GM12878 (cell line): ENCODE data around the gene TMA16. TPM values are rescaled to one million over a fixed set of nuclear protein-coding genes. Genes with fewer than 3 reads are reported as not detected.

ENCODE experiments used
- ATAC-seq: fragments of 200-7000 bp; cut with Tn5 transposase; 3 replicates; pipeline ENCODE4 v1.9.1; 2020; ENCODE audit warnings: mild to moderate bottlenecking, moderate library complexity
- BruUV-seq: library from RNA; stranded (reverse); fragments of 400-500 nt; replicated peaks from 2 replicates; lab custom pipeline; 2021; lab: Mats Ljungman, UMichigan
- CTCF ChIA-PET: fragments of 300-600 bp; sonication (Branson Sonifier 250); formaldehyde crosslinking; extraction: SDS; loops from one replicate; lab custom pipeline; 2021; ENCODE audit warnings: inconsistent platforms; lab: Yijun Ruan, JAX
- POLR2A ChIA-PET: fragments of 350-600 bp; formaldehyde crosslinking; extraction: SDS; loops from one replicate; lab custom pipeline; 2021; ENCODE audit warnings: inconsistent platforms; lab: Charles Lee
- RAD21 ChIA-PET: fragments of 300-600 bp; sonication (Branson Sonifier 250); formaldehyde crosslinking; loops from one replicate; lab custom pipeline; 2023; ENCODE audit warnings: antibody characterized with exemption; ENCODE audit not compliant: unreplicated experiment; lab: Charles Lee
- SMC1A ChIA-PET: fragments of 300-600 bp; sonication (Branson Sonifier 250); formaldehyde crosslinking; loops from one replicate; lab custom pipeline; 2023; ENCODE audit not compliant: unreplicated experiment, uncharacterized antibody; lab: Charles Lee
- DNase-seq: peaks from one replicate; pipeline ENCODE4 v3.0.0-alpha.2; 2011; ENCODE audit warnings: low read depth, low spot score
- FAIRE-seq: peaks from 3 replicates; lab custom pipeline; 2011; peaks lifted over from hg19 to GRCh38; lab: Jason Lieb, UNC
- H2AFZ ChIP-seq: 2 replicates; pipeline ENCODE4 v1.6.0; 2011; ENCODE audit warnings: low read depth, low read length, control low read depth; ENCODE audit not compliant: control insufficient read depth
- H3K27ac ChIP-seq: 2 replicates; pipeline ENCODE4 v1.5.1; 2011; ENCODE audit warnings: control low read depth; ENCODE audit not compliant: control insufficient read depth, insufficient read depth
- H3K27me3 ChIP-seq, 2 experiments: replicated peaks in 1 of 2; 2 replicates each; pipeline versions ENCODE4 v1.6.0 to v1.6.1; 2011; ENCODE audit warnings: low read length in 1 of 2; ENCODE audit not compliant: control insufficient read depth in 2 of 2, insufficient read depth in 2 of 2
- H3K36me3 ChIP-seq, 2 experiments: 2 replicates each; pipeline ENCODE4 v1.5.1; 2011; ENCODE audit warnings: low read length in 1 of 2; ENCODE audit not compliant: control insufficient read depth in 2 of 2, insufficient read depth in 2 of 2
- H3K4me1 ChIP-seq: 2 replicates; pipeline ENCODE4 v1.6.1; 2011; ENCODE audit warnings: mild to moderate bottlenecking, low read length, moderate library complexity, mixed read lengths; ENCODE audit not compliant: control insufficient read depth, insufficient read depth
- H3K4me2 ChIP-seq: 2 replicates; pipeline ENCODE4 v1.6.0; 2011; ENCODE audit warnings: control low read depth; ENCODE audit not compliant: control insufficient read depth, insufficient read depth
- H3K4me3 ChIP-seq: fragments of 200-600 bp; sonication (generic); 2 replicates; pipeline ENCODE4 v1.5.1; 2016
- H3K79me2 ChIP-seq: 2 replicates; pipeline ENCODE4 v1.6.0; 2011; ENCODE audit warnings: low read length; ENCODE audit not compliant: control insufficient read depth, insufficient read depth
- H3K9ac ChIP-seq: 2 replicates; pipeline ENCODE4 v1.8.0; 2011; ENCODE audit warnings: low read length, control low read depth, mixed read lengths; ENCODE audit not compliant: control insufficient read depth, insufficient read depth
- H3K9me3 ChIP-seq: replicated peaks from 3 replicates; pipeline ENCODE4 v1.5.1; 2011; ENCODE audit warnings: mild to moderate bottlenecking, low read length; ENCODE audit not compliant: control insufficient read depth, insufficient read depth
- H4K20me1 ChIP-seq: 2 replicates; pipeline ENCODE4 v1.6.0; 2011; ENCODE audit not compliant: control insufficient read depth, insufficient read depth
- RAD21 ChIP-seq: IDR thresholded peaks from 2 replicates; pipeline ENCODE4 v1.6.1; 2011; ENCODE audit warnings: mild to moderate bottlenecking, low read depth, low read length, moderate library complexity; ENCODE audit not compliant: insufficient read depth
- SMC3 ChIP-seq: IDR thresholded peaks from 2 replicates; pipeline ENCODE4 v1.6.1; 2011; ENCODE audit warnings: low read length, improper control_type of control experiment, borderline replicate concordance
- WGBS: methylation state at CpG from one replicate; pipeline ENCODE4 v1.1.6; 2016; ENCODE audit warnings: low lambda C conversion rate; ENCODE audit not compliant: insufficient replicate concordance, insufficient coverage; ENCODE audit errors: missing lambda C conversion rate; 5-methylcytosine and 5-hydroxymethylcytosine counted together
- in situ Hi-C: fragments of 300-500 bp; cut with MboI; formaldehyde crosslinking; loops from 9 replicates; pipeline ENCODE4 v1.14.3; 2018; ENCODE audit warnings: mixed read lengths
- intact Hi-C: fragments of 100-400 bp; cut with micrococcal nuclease; formaldehyde crosslinking; loops from one replicate; pipeline ENCODE4 v1.14.2; 2022; ENCODE audit not compliant: unreplicated experiment
- polyA plus RNA-seq, 11 experiments: library from polyadenylated mRNA; depleted of rRNA in 4 of 11; unstranded in 6 of 11; stranded (reverse) in 5 of 11; fragments of >200 nt; fragmentation: Nextera tagmentation in 4 of 11; fragmentation: Illumina TruSeq in 1 of 11; extraction: Ambion mirVana in 4 of 11; extraction: Trizol in 1 of 11; gene quantifications; 1 replicate in 1 of 11; 2 replicates in 10 of 11; pipeline versions ENCODE4 v1.2.1 to v1.2.3, GENCODE V29; 2011 to 2016; ENCODE audit warnings: inconsistent platforms in 2 of 11, missing spikeins in 2 of 11, low read depth in 1 of 11
- total RNA-seq, 4 experiments: library from RNA; depleted of rRNA in 3 of 4; stranded (reverse); fragments of >200 nt in 3 of 4; fragmentation: Illumina TruSeq in 1 of 4; extraction: Trizol in 1 of 4; gene quantifications; 2 replicates each; pipeline versions ENCODE4 v1.2.1 to v1.2.3, GENCODE V29; 2013 to 2021
- TF ChIP-seq, protein P1 (sequence below): fragments of 450-650 bp; IDR thresholded peaks from 2 replicates; pipeline ENCODE4 v1.6.1; 2016; ENCODE audit warnings: mild to moderate bottlenecking
- TF ChIP-seq, protein P2 (sequence below), 3 experiments: IDR thresholded peaks in 2 of 3; conservative IDR thresholded peaks in 1 of 3; 2 replicates each; pipeline ENCODE4 v1.5.1; 2011; ENCODE audit warnings: low read depth in 3 of 3, low read length in 3 of 3, mild to moderate bottlenecking in 3 of 3, control low read depth in 2 of 3, moderate library complexity in 2 of 3, inconsistent platforms in 1 of 3, mixed read lengths in 1 of 3; ENCODE audit not compliant: control insufficient read depth in 2 of 3, insufficient read depth in 1 of 3; ENCODE audit errors: extremely low read depth in 1 of 3

The TMA16 gene
- total and polyA plus RNA-seq, 10 of the 15 experiments (the other 5 are each of a cell fraction or from before 2014, with no cell fraction given), result 37.9 to 91.0 (median 55.8) TPM

DNA sequence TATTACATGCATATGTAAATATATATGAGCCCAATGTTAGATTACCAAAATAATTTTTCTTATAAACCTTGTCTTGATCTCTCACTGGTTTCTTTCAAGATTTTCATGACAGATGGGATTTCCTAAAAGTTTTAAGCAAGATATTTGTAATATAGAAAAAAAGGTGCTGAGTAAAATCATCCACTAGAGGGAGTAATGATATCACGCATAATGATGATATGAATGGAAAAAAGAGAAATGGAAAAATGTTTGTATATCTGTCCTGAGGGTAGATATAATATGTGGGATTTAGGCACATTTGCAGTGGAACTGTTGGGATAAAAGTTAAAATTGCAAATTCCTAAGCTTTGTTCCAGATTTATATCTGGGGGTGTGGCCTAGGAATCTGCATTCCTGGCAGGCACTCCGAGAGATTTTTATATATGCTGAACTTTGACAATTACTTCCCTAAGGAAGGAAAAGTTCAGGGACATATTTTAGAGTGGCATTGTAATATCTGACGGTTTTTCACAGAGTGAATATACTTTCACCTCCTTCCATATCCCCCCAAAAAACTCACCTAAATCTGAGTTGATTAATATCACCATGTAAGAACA, 60.5 kb downstream of the TMA16 start:
- POLR2A ChIA-PET, result interaction anchor here (1.6 to 1.8 kb wide), 2 partner anchors 118 to 199 kb away, joined by 5 to 6 read pairs; no protein-coding TSS in a partner anchor
- Histone ChIP-seq H3K4me3 (no peak overlapping the region), H3K36me3 (no peaks in the 10 kb centered on the region), H3K79me2 (no peaks in the 10 kb centered on the region), H3K9me3 (no peaks in the 10 kb centered on the region), H3K4me1 (peaks cover 18% of the 10 kb centered on the region), H3K4me2 (no peak overlapping the region), H4K20me1 (no peaks in the 10 kb centered on the region), H3K9ac (no peak overlapping the region), H3K27ac (no peak overlapping the region), H3K27me3 (no peaks in the 10 kb centered on the region), H2AFZ (no peak overlapping the region)
- DNase-seq, result no peak
- intact Hi-C loops (loop anchor here (1.0 to 10.0 kb wide), 4 partner anchors 126 to 1177 kb away; no protein-coding TSS in a partner anchor), in situ Hi-C loops (loop anchor here (5.0 to 10.0 kb wide), 4 partner anchors 112 to 1180 kb away; no protein-coding TSS in a partner anchor)
- FAIRE-seq, result no peak
- no TSS peak for BruUV-seq
- WGBS, result 17% methylated on average over 3 of the region's 3 CpGs
- RAD21 ChIA-PET, result interaction anchor here (0.7 to 12.0 kb wide), 13 partner anchors 8 to 1176 kb away, joined by 3 to 247 read pairs (median 14); no protein-coding TSS in a partner anchor
- no peak for ATAC-seq
- TF ChIP-seq RAD21 (peak; percentile 72), SMC3 (peak; percentile 78)
- TF ChIP-seq, protein P1, sequence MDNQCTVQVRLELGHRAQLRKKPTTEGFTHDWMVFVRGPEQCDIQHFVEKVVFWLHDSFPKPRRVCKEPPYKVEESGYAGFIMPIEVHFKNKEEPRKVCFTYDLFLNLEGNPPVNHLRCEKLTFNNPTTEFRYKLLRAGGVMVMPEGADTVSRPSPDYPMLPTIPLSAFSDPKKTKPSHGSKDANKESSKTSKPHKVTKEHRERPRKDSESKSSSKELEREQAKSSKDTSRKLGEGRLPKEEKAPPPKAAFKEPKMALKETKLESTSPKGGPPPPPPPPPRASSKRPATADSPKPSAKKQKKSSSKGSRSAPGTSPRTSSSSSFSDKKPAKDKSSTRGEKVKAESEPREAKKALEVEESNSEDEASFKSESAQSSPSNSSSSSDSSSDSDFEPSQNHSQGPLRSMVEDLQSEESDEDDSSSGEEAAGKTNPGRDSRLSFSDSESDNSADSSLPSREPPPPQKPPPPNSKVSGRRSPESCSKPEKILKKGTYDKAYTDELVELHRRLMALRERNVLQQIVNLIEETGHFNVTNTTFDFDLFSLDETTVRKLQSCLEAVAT, result no peak
- TF ChIP-seq, protein P2, sequence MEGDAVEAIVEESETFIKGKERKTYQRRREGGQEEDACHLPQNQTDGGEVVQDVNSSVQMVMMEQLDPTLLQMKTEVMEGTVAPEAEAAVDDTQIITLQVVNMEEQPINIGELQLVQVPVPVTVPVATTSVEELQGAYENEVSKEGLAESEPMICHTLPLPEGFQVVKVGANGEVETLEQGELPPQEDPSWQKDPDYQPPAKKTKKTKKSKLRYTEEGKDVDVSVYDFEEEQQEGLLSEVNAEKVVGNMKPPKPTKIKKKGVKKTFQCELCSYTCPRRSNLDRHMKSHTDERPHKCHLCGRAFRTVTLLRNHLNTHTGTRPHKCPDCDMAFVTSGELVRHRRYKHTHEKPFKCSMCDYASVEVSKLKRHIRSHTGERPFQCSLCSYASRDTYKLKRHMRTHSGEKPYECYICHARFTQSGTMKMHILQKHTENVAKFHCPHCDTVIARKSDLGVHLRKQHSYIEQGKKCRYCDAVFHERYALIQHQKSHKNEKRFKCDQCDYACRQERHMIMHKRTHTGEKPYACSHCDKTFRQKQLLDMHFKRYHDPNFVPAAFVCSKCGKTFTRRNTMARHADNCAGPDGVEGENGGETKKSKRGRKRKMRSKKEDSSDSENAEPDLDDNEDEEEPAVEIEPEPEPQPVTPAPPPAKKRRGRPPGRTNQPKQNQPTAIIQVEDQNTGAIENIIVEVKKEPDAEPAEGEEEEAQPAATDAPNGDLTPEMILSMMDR (IDR thresholded peaks at IDR 0.05 in 2 of 3, conservative IDR thresholded peaks at IDR 0.05 in 1 of 3; ENCODE audit: control insufficient read depth in 2 of 3, extremely low read depth in 1 of 3, insufficient read depth in 1 of 3, low read depth in 3 of 3, low read length in 3 of 3), result peak; percentile 41 to 63 (median 58); a peak in 4 of 6 replicates
- CTCF ChIA-PET, result interaction anchor here (0.7 to 15.1 kb wide), 30 partner anchors 8 to 1176 kb away, joined by 3 to 571 read pairs (median 6); partner anchors contain the start of gene TMA16
- SMC1A ChIA-PET, result interaction anchor here (0.6 to 17.5 kb wide), 23 partner anchors 8 to 1176 kb away, joined by 3 to 727 read pairs (median 5); no protein-coding TSS in a partner anchor
